HepG2 (cell line): Measurements from ENCODE around the gene SLCO2B1. TPM values are rescaled to one million over a fixed set of nuclear protein-coding genes. Genes with fewer than 3 reads are reported as not detected.

Experiments
- CBX2 ChIP-seq, 2 experiments: fragments of 200-600 bp in 1 of 2; sonication (generic); formaldehyde crosslinking in 1 of 2; IDR thresholded peaks; 2 replicates each; pipeline versions ENCODE4 v1.7.0 to v1.8.1; 2018 to 2022; ENCODE audit warnings: low read depth in 2 of 2, low read length in 1 of 2, mild to moderate bottlenecking in 1 of 2, missing genetic modification reagents in 1 of 2
- DNMT1 ChIP-seq: sonication (generic); formaldehyde crosslinking; IDR thresholded peaks from 2 replicates; pipeline ENCODE4 v1.5.1; 2020; ENCODE audit warnings: mild to moderate bottlenecking, missing genetic modification reagents
- DR1 ChIP-seq: sonication (generic); formaldehyde crosslinking; IDR thresholded peaks from 2 replicates; pipeline ENCODE4 v1.8.0; 2021; ENCODE audit warnings: mild to moderate bottlenecking, missing genetic modification reagents, inconsistent platforms
- ETV5 ChIP-seq: IDR thresholded peaks from 2 replicates; pipeline ENCODE4 v1.6.1; 2018; ENCODE audit warnings: missing biosample characterization, missing genetic modification reagents, inconsistent platforms, borderline replicate concordance
- KLF6 ChIP-seq: IDR thresholded peaks from 2 replicates; pipeline ENCODE4 v1.8.0; 2016; ENCODE audit warnings: missing biosample characterization, missing genetic modification reagents
- NCOA2 ChIP-seq: sonication (generic); formaldehyde crosslinking; IDR thresholded peaks from 2 replicates; pipeline ENCODE4 v1.8.0; 2022; ENCODE audit warnings: inconsistent platforms
- NFATC3 ChIP-seq: sonication (generic); formaldehyde crosslinking; IDR thresholded peaks from 2 replicates; pipeline ENCODE4 v1.5.1; 2020; ENCODE audit warnings: mild to moderate bottlenecking, missing genetic modification reagents
- PATZ1 ChIP-seq: sonication (generic); formaldehyde crosslinking; IDR thresholded peaks from 2 replicates; pipeline ENCODE4 v1.4.0; 2020; ENCODE audit warnings: missing genetic modification reagents
- POLR2AphosphoS2 ChIP-seq: IDR thresholded peaks from 2 replicates; pipeline ENCODE4 v1.6.1; 2011; ENCODE audit warnings: low read depth, low read length, improper control_type of control experiment
- PRPF4 ChIP-seq: fragments of 200-400 bp; formaldehyde crosslinking; IDR thresholded peaks from 2 replicates; pipeline ENCODE4 v1.6.1; 2016; ENCODE audit warnings: low read length, low read depth; ENCODE audit not compliant: poor library complexity, severe bottlenecking
- SMC3 ChIP-seq: IDR thresholded peaks from 2 replicates; pipeline ENCODE4 v1.6.1; 2011; ENCODE audit warnings: low read length, improper control_type of control experiment
- TFE3 ChIP-seq: IDR thresholded peaks from 2 replicates; pipeline ENCODE4 v1.6.1; 2016
- ZNF205 ChIP-seq: IDR thresholded peaks from 2 replicates; pipeline ENCODE4 v1.6.1; 2018; ENCODE audit warnings: missing biosample characterization, missing genetic modification reagents
- ZNF253 ChIP-seq: sonication (generic); formaldehyde crosslinking; IDR thresholded peaks from 2 replicates; pipeline ENCODE4 v1.8.0; 2022; ENCODE audit warnings: mild to moderate bottlenecking, missing genetic modification reagents, borderline replicate concordance
- ZNF362 ChIP-seq: sonication (generic); formaldehyde crosslinking; IDR thresholded peaks from 2 replicates; pipeline ENCODE4 v1.4.0; 2020; ENCODE audit warnings: missing genetic modification reagents, mild to moderate bottlenecking, borderline replicate concordance
- ZNF530 ChIP-seq: sonication (generic); formaldehyde crosslinking; IDR thresholded peaks from 2 replicates; pipeline ENCODE4 v1.5.0; 2020; ENCODE audit warnings: low read depth, mild to moderate bottlenecking, missing genetic modification reagents
- ZNF557 ChIP-seq: sonication (generic); formaldehyde crosslinking; IDR thresholded peaks from 2 replicates; pipeline ENCODE4 v1.4.0; 2020; ENCODE audit warnings: missing genetic modification reagents
- ZNF746 ChIP-seq: sonication (generic); formaldehyde crosslinking; IDR thresholded peaks from 2 replicates; pipeline ENCODE4 v1.8.0; 2022; ENCODE audit warnings: mild to moderate bottlenecking, missing genetic modification reagents
- ZNF883 ChIP-seq: sonication (generic); formaldehyde crosslinking; IDR thresholded peaks from 2 replicates; pipeline ENCODE4 v1.5.1; 2020; ENCODE audit warnings: mild to moderate bottlenecking, missing genetic modification reagents; ENCODE audit errors: not compliant biosample characterization
- ZSCAN31 ChIP-seq: sonication (generic); formaldehyde crosslinking; IDR thresholded peaks from 2 replicates; pipeline ENCODE4 v1.5.0; 2020; ENCODE audit warnings: low read depth, mild to moderate bottlenecking, missing genetic modification reagents
- polyA plus RNA-seq, 8 experiments: library from polyadenylated mRNA; depleted of rRNA in 3 of 8; stranded (reverse) in 7 of 8; unstranded in 1 of 8; fragments of >200 nt; fragmentation: Illumina TruSeq in 4 of 8; extraction: Trizol in 4 of 8; gene quantifications; 2 replicates each; pipeline versions ENCODE4 v1.2.1 to v1.2.3, GENCODE V29; 2011 to 2016; ENCODE audit warnings: low read depth in 4 of 8, missing spikeins in 1 of 8, mixed read lengths in 1 of 8; ENCODE audit not compliant: insufficient read depth in 1 of 8
- total RNA-seq, 5 experiments: library from RNA; depleted of rRNA; stranded (reverse); fragments of >200 nt; fragmentation: Illumina TruSeq; extraction: Trizol; gene quantifications; 2 replicates each; pipeline ENCODE4 v1.2.3, GENCODE V29; 2016; ENCODE audit warnings: low read depth in 1 of 5
- TF ChIP-seq, protein P1 (sequence below): sonication (generic); formaldehyde crosslinking; IDR thresholded peaks from 2 replicates; pipeline ENCODE4 v1.8.0; 2023; ENCODE audit warnings: mild to moderate bottlenecking, missing genetic modification reagents
- TF ChIP-seq, protein P2 (sequence below): sonication (generic); formaldehyde crosslinking; IDR thresholded peaks from 2 replicates; pipeline ENCODE4 v1.5.0; 2020; ENCODE audit warnings: mild to moderate bottlenecking, missing genetic modification reagents, moderate library complexity

Gene SLCO2B1
- total and polyA plus RNA-seq, 2 of the 13 experiments (the other 11 are each of a cell fraction or from before 2014, with no cell fraction given): 15.3 to 19.8 TPM

- no peak for TF ChIP-seq PRPF4
- 0 out of 2 replicates have a peak, but pooled peaks have one; percentile 16 for TF ChIP-seq DNMT1 (CRISPR knock-in tag)
- TF ChIP-seq ZNF530 (CRISPR knock-in tag): no peak
- peak; percentile 82 for TF ChIP-seq SMC3
- TF ChIP-seq, protein P1, sequence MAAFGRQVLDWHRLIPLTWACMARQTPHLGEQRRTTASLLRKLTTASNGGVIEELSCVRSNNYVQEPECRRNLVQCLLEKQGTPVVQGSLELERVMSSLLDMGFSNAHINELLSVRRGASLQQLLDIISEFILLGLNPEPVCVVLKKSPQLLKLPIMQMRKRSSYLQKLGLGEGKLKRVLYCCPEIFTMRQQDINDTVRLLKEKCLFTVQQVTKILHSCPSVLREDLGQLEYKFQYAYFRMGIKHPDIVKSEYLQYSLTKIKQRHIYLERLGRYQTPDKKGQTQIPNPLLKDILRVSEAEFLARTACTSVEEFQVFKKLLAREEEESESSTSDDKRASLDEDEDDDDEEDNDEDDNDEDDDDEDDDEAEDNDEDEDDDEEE (CRISPR knock-in tag): 0 out of 2 replicates have a peak, but pooled peaks have one; percentile 29
- no peak for TF ChIP-seq TFE3
- TF ChIP-seq ZNF253 (CRISPR knock-in tag): no peak
- no peak for TF ChIP-seq ZNF883
- TF ChIP-seq NFATC3 (CRISPR knock-in tag): no peak
- no peak; the same call in 1 of the 2 replicates for TF ChIP-seq NCOA2 (CRISPR knock-in tag)
- TF ChIP-seq CBX2 (IDR thresholded peaks at IDR 0.05; ENCODE audit: low read depth, low read length): no peak
- TF ChIP-seq CBX2 (CRISPR knock-in tag; IDR thresholded peaks at IDR 0.05; ENCODE audit: low read depth): no peak
- no peak for TF ChIP-seq ZNF557 (CRISPR knock-in tag)
- TF ChIP-seq, protein P2, sequence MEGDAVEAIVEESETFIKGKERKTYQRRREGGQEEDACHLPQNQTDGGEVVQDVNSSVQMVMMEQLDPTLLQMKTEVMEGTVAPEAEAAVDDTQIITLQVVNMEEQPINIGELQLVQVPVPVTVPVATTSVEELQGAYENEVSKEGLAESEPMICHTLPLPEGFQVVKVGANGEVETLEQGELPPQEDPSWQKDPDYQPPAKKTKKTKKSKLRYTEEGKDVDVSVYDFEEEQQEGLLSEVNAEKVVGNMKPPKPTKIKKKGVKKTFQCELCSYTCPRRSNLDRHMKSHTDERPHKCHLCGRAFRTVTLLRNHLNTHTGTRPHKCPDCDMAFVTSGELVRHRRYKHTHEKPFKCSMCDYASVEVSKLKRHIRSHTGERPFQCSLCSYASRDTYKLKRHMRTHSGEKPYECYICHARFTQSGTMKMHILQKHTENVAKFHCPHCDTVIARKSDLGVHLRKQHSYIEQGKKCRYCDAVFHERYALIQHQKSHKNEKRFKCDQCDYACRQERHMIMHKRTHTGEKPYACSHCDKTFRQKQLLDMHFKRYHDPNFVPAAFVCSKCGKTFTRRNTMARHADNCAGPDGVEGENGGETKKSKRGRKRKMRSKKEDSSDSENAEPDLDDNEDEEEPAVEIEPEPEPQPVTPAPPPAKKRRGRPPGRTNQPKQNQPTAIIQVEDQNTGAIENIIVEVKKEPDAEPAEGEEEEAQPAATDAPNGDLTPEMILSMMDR (CRISPR knock-in tag): peak; percentile 99
- no peak for TF ChIP-seq POLR2AphosphoS2
- no peak for TF ChIP-seq ETV5 (CRISPR knock-in tag)
- TF ChIP-seq ZNF746 (CRISPR knock-in tag): no peak
- no peak for TF ChIP-seq ZSCAN31 (CRISPR knock-in tag)
- TF ChIP-seq DR1 (CRISPR knock-in tag): no peak
- no peak for TF ChIP-seq KLF6
- peak; percentile 69; the same call in 1 of the 2 replicates for TF ChIP-seq ZNF205
- TF ChIP-seq ZNF362: no peak
- TF ChIP-seq PATZ1: peak; percentile 68
These were observed 10.4 kb upstream of the SLCO2B1 start (continued) for GRCh38 chr11:75140269-75141138.
